Brain microvascular endothelial cell (primary cell): ENCODE measurements around the gene MACROH2A2.

Source experiments
- DNase-seq: peaks from one replicate; pipeline ENCODE4 v3.0.0-alpha.2; 2020
- H3K27ac ChIP-seq: fragments of 250-450 bp; sonication (Bioruptor Pico); 2 replicates; pipeline ENCODE4 v1.5.1; 2020; ENCODE audit warnings: mild to moderate bottlenecking, moderate library complexity
- H3K27me3 ChIP-seq: fragments of 250-450 bp; sonication (Bioruptor Pico); replicated peaks from 2 replicates; pipeline ENCODE4 v1.5.1; 2020; ENCODE audit warnings: mild to moderate bottlenecking
- H3K36me3 ChIP-seq: fragments of 250-450 bp; sonication (Bioruptor Pico); replicated peaks from 2 replicates; pipeline ENCODE4 v1.5.1; 2020; ENCODE audit warnings: mild to moderate bottlenecking
- H3K4me3 ChIP-seq: 2 replicates; pipeline ENCODE4 v1.5.1; 2011; ENCODE audit warnings: low read depth, mild to moderate bottlenecking, control low read depth, low read length, moderate library complexity
- CTCF ChIP-seq: IDR thresholded peaks from 2 replicates; pipeline ENCODE4 v1.5.1; 2011; ENCODE audit warnings: low read depth, mild to moderate bottlenecking, moderate library complexity, low read length, control low read depth, inconsistent platforms; ENCODE audit errors: missing control alignments
- in situ Hi-C: cut with HindIII; loops from 2 replicates; pipeline ENCODE4 v1.10.0; 2017; ENCODE audit warnings: low sequenced_read_pairs, low pct_ligation_motif_present

Gene MACROH2A2

GRCh38 chr10:70053218-70053840 lies 683 bp downstream of the MACROH2A2 start:
- Histone ChIP-seq H3K27ac (no peak overlapping the region), H3K27me3 (no peaks in the 10 kb centered on the region), H3K36me3 (no peaks in the 10 kb centered on the region), H3K4me3 (peak overlapping the region; percentile 74)
- no peak for TF ChIP-seq CTCF
- in situ Hi-C loops, result no loop called here
- DNase-seq, result no peak

- H3K36me3 ChIP-seq, result no peaks in the 10 kb centered on the region
- H3K27ac ChIP-seq, result no peak overlapping the region
- no peaks in the 10 kb centered on the region for H3K27me3 ChIP-seq
- peak; percentile 50 for TF ChIP-seq CTCF
- in situ Hi-C loops, result no loop called here
- peak overlapping the region; percentile 74 for H3K4me3 ChIP-seq
- no peak for DNase-seq
Observed at GRCh38 chr10:70053841-70054288, 1.2 kb downstream of the MACROH2A2 start.

GRCh38 chr10:70054902-70055301 lies 2.3 kb downstream of the MACROH2A2 start:
- no peaks in the 10 kb centered on the region for H3K27me3 ChIP-seq
- in situ Hi-C loops, result no loop called here

DNA sequence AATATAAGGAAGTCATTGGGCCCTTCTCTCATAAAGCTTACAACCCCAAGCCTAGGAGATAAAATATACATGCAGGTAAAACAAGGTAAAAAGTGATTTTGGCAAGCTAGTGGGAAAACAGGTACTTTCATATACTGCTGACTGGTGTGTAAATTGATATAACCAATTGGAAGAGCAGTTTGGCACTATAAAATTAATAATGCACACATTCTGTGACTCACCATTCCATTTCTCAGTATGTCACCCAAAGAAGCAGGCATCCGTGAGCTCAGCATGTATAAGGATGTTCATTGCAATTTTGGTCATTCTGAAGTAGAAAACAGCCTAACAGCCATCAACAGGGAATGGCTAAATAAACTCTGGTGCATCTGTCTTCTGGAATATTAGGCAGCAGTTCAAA lies 2.9 kb downstream of the MACROH2A2 start:
- TF ChIP-seq CTCF, result no peak
- H3K27me3 ChIP-seq, result no peaks in the 10 kb centered on the region
- DNase-seq, result no peak
- H3K4me3 ChIP-seq, result no peak overlapping the region
- in situ Hi-C loops, result no loop called here
- H3K36me3 ChIP-seq, result no peaks in the 10 kb centered on the region
- no peak overlapping the region for H3K27ac ChIP-seq

More at GRCh38 chr10:70054902-70055301, 2.3 kb downstream of the MACROH2A2 start:
- Histone ChIP-seq H3K4me3 (no peak overlapping the region), H3K36me3 (no peaks in the 10 kb centered on the region), H3K27ac (no peak overlapping the region)
- DNase-seq, result no peak
- no peak for TF ChIP-seq CTCF

DNA sequence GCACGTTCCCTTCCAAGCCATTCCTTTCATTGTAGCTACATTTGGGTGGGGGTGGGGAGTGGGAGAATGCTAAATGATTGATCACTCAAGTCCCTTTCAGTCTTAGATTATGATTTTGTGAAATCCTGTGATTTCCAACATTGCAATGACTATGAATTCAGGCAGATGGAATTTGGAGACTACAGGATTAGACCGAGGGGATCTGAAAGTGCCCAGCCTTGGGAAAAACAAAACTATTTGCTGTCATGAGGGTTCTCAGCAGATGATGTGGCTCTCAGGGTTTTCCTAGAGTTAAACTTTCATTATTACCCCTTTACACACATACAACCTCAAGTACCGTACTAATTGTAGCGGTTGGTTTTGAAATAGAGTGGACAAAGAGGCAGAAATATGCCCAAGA lies 4.7 kb downstream of the MACROH2A2 start:
- H3K4me3 ChIP-seq, result no peak overlapping the region
- H3K36me3 ChIP-seq, result no peaks in the 10 kb centered on the region
- TF ChIP-seq CTCF, result no peak
- no peaks in the 10 kb centered on the region for H3K27me3 ChIP-seq
- in situ Hi-C loops, result no loop called here
- DNase-seq, result no peak
- H3K27ac ChIP-seq, result no peak overlapping the region

GRCh38 chr10:70060389-70060788 lies 7.7 kb downstream of the MACROH2A2 start:
- Histone ChIP-seq H3K27ac (no peak overlapping the region), H3K36me3 (no peaks in the 10 kb centered on the region), H3K27me3 (no peaks in the 10 kb centered on the region), H3K4me3 (no peak overlapping the region)
- TF ChIP-seq CTCF, result peak; percentile 17
- no peak for DNase-seq
- in situ Hi-C loops, result no loop called here
